ENCODE data around the gene TMEM242. TPM values are rescaled to one million over a fixed set of nuclear protein-coding genes. Genes with fewer than 3 reads are reported as not detected.

The TMEM242 gene
- total RNA-seq, 1 donor from 2014 or later: 9.7 TPM

- Mint-ChIP-seq H3K27ac (ENCODE audit: unreplicated experiment) (no peak overlapping the region), H3K4me1 (ENCODE audit: low read depth, unreplicated experiment) (no peaks in the 10 kb centered on the region), H3K27me3 (ENCODE audit: low read depth, unreplicated experiment) (peaks cover 55% of the 10 kb centered on the region), H3K4me3 (ENCODE audit: unreplicated experiment) (no peak overlapping the region), H3K9me3 (ENCODE audit: unreplicated experiment) (peaks cover 5% of the 10 kb centered on the region), H3K36me3 (ENCODE audit: low read depth, unreplicated experiment) (no peaks in the 10 kb centered on the region)
- no peaks in the 10 kb centered on the region for H3K4me1 ChIP-seq (ENCODE audit: insufficient read depth, low read length)
- no peak overlapping the region for H3K27ac ChIP-seq (ENCODE audit: low read depth, low read length)
- no peak overlapping the region for H3K4me2 ChIP-seq (ENCODE audit: low read length)
- H3K27me3 ChIP-seq (ENCODE audit: insufficient read depth, low read length): peaks cover 19% of the 10 kb centered on the region
- H3K79me2 ChIP-seq (ENCODE audit: insufficient read depth, low read length): no peaks in the 10 kb centered on the region
- H3K9me3 ChIP-seq (ENCODE audit: insufficient read depth, low read depth, low read length): no peaks in the 10 kb centered on the region
- DNase-seq (ENCODE audit: low read depth) (no peak), FAIRE-seq (no peak)
- H3K4me3 ChIP-seq (ENCODE audit: insufficient read depth, low read depth, low read length): no peak overlapping the region
- TF ChIP-seq EZH2 (IDR thresholded peaks at IDR 0.05; ENCODE audit: insufficient read depth, low read length) (no peak), CTCF (IDR thresholded peaks at IDR 0.05; ENCODE audit: insufficient read depth, low read depth, low read length) (no peak)
- H4K20me1 ChIP-seq (ENCODE audit: insufficient read depth, low read length): no peaks in the 10 kb centered on the region
- H3K36me3 ChIP-seq (ENCODE audit: insufficient read depth, low read length): no peaks in the 10 kb centered on the region
- H2AFZ ChIP-seq (ENCODE audit: low read depth, low read length): no peak overlapping the region
- no peak overlapping the region for H3K9ac ChIP-seq (ENCODE audit: low read length)
Observed at GRCh38 chr6:157253699-157254098, 69.6 kb downstream of the TMEM242 start.

GRCh38 chr6:157253017-157253416, 70.3 kb downstream of the TMEM242 start:
- Histone ChIP-seq H3K27me3 (ENCODE audit: insufficient read depth, low read length) (peaks cover 19% of the 10 kb centered on the region), H4K20me1 (ENCODE audit: insufficient read depth, low read length) (no peaks in the 10 kb centered on the region), H3K27ac (ENCODE audit: low read depth, low read length) (no peak overlapping the region), H2AFZ (ENCODE audit: low read depth, low read length) (no peak overlapping the region), H3K9ac (ENCODE audit: low read length) (no peak overlapping the region), H3K4me2 (ENCODE audit: low read length) (no peak overlapping the region), H3K4me1 (ENCODE audit: insufficient read depth, low read length) (no peaks in the 10 kb centered on the region), H3K79me2 (ENCODE audit: insufficient read depth, low read length) (no peaks in the 10 kb centered on the region), H3K4me3 (ENCODE audit: insufficient read depth, low read depth, low read length) (no peak overlapping the region), H3K36me3 (ENCODE audit: insufficient read depth, low read length) (no peaks in the 10 kb centered on the region), H3K9me3 (ENCODE audit: insufficient read depth, low read depth, low read length) (peaks cover 2% of the 10 kb centered on the region)
- no peak for FAIRE-seq
- H3K4me3 Mint-ChIP-seq (ENCODE audit: unreplicated experiment): no peak overlapping the region
- H3K4me1 Mint-ChIP-seq (ENCODE audit: low read depth, unreplicated experiment): no peaks in the 10 kb centered on the region
- TF ChIP-seq EZH2 (IDR thresholded peaks at IDR 0.05; ENCODE audit: insufficient read depth, low read length): no peak
- TF ChIP-seq CTCF (IDR thresholded peaks at IDR 0.05; ENCODE audit: insufficient read depth, low read depth, low read length): no peak
- H3K27ac Mint-ChIP-seq (ENCODE audit: unreplicated experiment): no peak overlapping the region
- DNase-seq (ENCODE audit: low read depth): no peak
- H3K27me3 Mint-ChIP-seq (ENCODE audit: low read depth, unreplicated experiment): peaks cover 52% of the 10 kb centered on the region
- no peaks in the 10 kb centered on the region for H3K36me3 Mint-ChIP-seq (ENCODE audit: low read depth, unreplicated experiment)
- peaks cover 10% of the 10 kb centered on the region for H3K9me3 Mint-ChIP-seq (ENCODE audit: unreplicated experiment)

GRCh38 chr6:157251586-157252247, 71.6 kb downstream of the TMEM242 start:
- H2AFZ ChIP-seq (ENCODE audit: low read depth, low read length): no peak overlapping the region
- H3K4me3 ChIP-seq (ENCODE audit: insufficient read depth, low read depth, low read length): no peak overlapping the region
- H3K27me3 ChIP-seq (ENCODE audit: insufficient read depth, low read length): peaks cover 14% of the 10 kb centered on the region
- H3K36me3 ChIP-seq (ENCODE audit: insufficient read depth, low read length): no peaks in the 10 kb centered on the region
- H3K4me2 ChIP-seq (ENCODE audit: low read length): no peak overlapping the region
- no peaks in the 10 kb centered on the region for H3K4me1 ChIP-seq (ENCODE audit: insufficient read depth, low read length)
- H3K27ac Mint-ChIP-seq (ENCODE audit: unreplicated experiment): no peak overlapping the region
- H3K27me3 Mint-ChIP-seq (ENCODE audit: low read depth, unreplicated experiment): peaks cover 48% of the 10 kb centered on the region
- no peak overlapping the region for H3K4me3 Mint-ChIP-seq (ENCODE audit: unreplicated experiment)
- no peaks in the 10 kb centered on the region for H3K79me2 ChIP-seq (ENCODE audit: insufficient read depth, low read length)
- no peak overlapping the region for H3K9ac ChIP-seq (ENCODE audit: low read length)
- H3K9me3 Mint-ChIP-seq (ENCODE audit: unreplicated experiment): peaks cover 9% of the 10 kb centered on the region
- H4K20me1 ChIP-seq (ENCODE audit: insufficient read depth, low read length): no peaks in the 10 kb centered on the region
- no peak for DNase-seq (ENCODE audit: low read depth)
- H3K36me3 Mint-ChIP-seq (ENCODE audit: low read depth, unreplicated experiment): no peaks in the 10 kb centered on the region
- H3K4me1 Mint-ChIP-seq (ENCODE audit: low read depth, unreplicated experiment): no peaks in the 10 kb centered on the region
- H3K9me3 ChIP-seq (ENCODE audit: insufficient read depth, low read depth, low read length): peaks cover 3% of the 10 kb centered on the region
- H3K27ac ChIP-seq (ENCODE audit: low read depth, low read length): no peak overlapping the region
- FAIRE-seq: no peak
- no peak for TF ChIP-seq CTCF (IDR thresholded peaks at IDR 0.05; ENCODE audit: insufficient read depth, low read depth, low read length)
- TF ChIP-seq EZH2 (IDR thresholded peaks at IDR 0.05; ENCODE audit: insufficient read depth, low read length): no peak

All from astrocyte (in vitro differentiated cells and primary cell).